Keratinocyte (primary cell): ENCODE data around the gene AARSD1. TPM values are rescaled to one million over a fixed set of nuclear protein-coding genes. Genes with fewer than 3 reads are reported as not detected.

Experiments used
- DNase-seq: peaks from one replicate; pipeline ENCODE4 v3.0.0-alpha.2; 2011; ENCODE audit warnings: low read depth, missing footprints, low spot score
- FAIRE-seq: peaks from 2 replicates; lab custom pipeline; 2011; peaks lifted over from hg19 to GRCh38; lab: Jason Lieb, UNC
- H2AFZ ChIP-seq: 2 replicates; pipeline ENCODE4 v1.6.0; 2012; ENCODE audit warnings: low read length, control low read depth, inconsistent platforms; ENCODE audit not compliant: control insufficient read depth
- H3K27ac ChIP-seq: 2 replicates; pipeline ENCODE4 v1.5.1; 2011; ENCODE audit warnings: low read length; ENCODE audit not compliant: control insufficient read depth, insufficient read depth
- H3K27me3 ChIP-seq: 3 replicates; pipeline ENCODE4 v1.6.0; 2011; ENCODE audit warnings: low read length; ENCODE audit not compliant: control insufficient read depth, insufficient read depth; ENCODE audit errors: extremely low read depth
- H3K36me3 ChIP-seq, 2 experiments: 2 replicates in 1 of 2; 3 replicates in 1 of 2; pipeline ENCODE4 v1.5.1; 2011; ENCODE audit warnings: low read length in 2 of 2, mild to moderate bottlenecking in 1 of 2; ENCODE audit not compliant: control insufficient read depth in 2 of 2, insufficient read depth in 2 of 2; ENCODE audit errors: extremely low read depth in 1 of 2
- H3K4me1 ChIP-seq: 3 replicates; pipeline ENCODE4 v1.5.1; 2011; ENCODE audit warnings: low read length; ENCODE audit not compliant: control insufficient read depth, insufficient read depth; ENCODE audit errors: extremely low read depth
- H3K4me2 ChIP-seq: 3 replicates; pipeline ENCODE4 v1.6.0; 2011; ENCODE audit warnings: low read depth, low read length; ENCODE audit not compliant: control insufficient read depth, insufficient read depth; ENCODE audit errors: extremely low read depth
- H3K4me3 ChIP-seq, 3 experiments: fragments of 200-600 bp in 1 of 3; sonication (generic) in 1 of 3; 2 replicates in 2 of 3; 3 replicates in 1 of 3; pipeline ENCODE4 v1.5.1; 2011 to 2016; ENCODE audit warnings: low read length in 3 of 3, mild to moderate bottlenecking in 3 of 3, control low read depth in 2 of 3, inconsistent platforms in 1 of 3, low read depth in 1 of 3, mixed read lengths in 1 of 3, mixed run types in 1 of 3, moderate library complexity in 1 of 3; ENCODE audit not compliant: control insufficient read depth in 2 of 3, insufficient read depth in 2 of 3; ENCODE audit errors: extremely low read depth in 1 of 3
- H3K79me2 ChIP-seq: 2 replicates; pipeline ENCODE4 v1.6.0; 2012; ENCODE audit warnings: low read length; ENCODE audit not compliant: control insufficient read depth, insufficient read depth
- H3K9ac ChIP-seq: 3 replicates; pipeline ENCODE4 v1.6.0; 2011; ENCODE audit warnings: low read length; ENCODE audit not compliant: control insufficient read depth, insufficient read depth; ENCODE audit errors: extremely low read depth
- H3K9me1 ChIP-seq: 3 replicates; pipeline ENCODE4 v1.6.0; 2011; ENCODE audit warnings: low read length; ENCODE audit not compliant: control insufficient read depth, insufficient read depth; ENCODE audit errors: extremely low read depth
- H3K9me3 ChIP-seq: 2 replicates; pipeline ENCODE4 v1.5.1; 2012; ENCODE audit warnings: low read depth, low read length; ENCODE audit not compliant: control insufficient read depth
- H4K20me1 ChIP-seq: 3 replicates; pipeline ENCODE4 v1.6.0; 2011; ENCODE audit warnings: low read length; ENCODE audit not compliant: control insufficient read depth, insufficient read depth; ENCODE audit errors: extremely low read depth
- EZH2 ChIP-seq: IDR thresholded peaks from one replicate; pipeline ENCODE4 v1.6.1; 2012; ENCODE audit warnings: inconsistent platforms, mild to moderate bottlenecking, low read length, moderate library complexity
- dilution Hi-C: fragments of 300-500 bp; cut with MboI; formaldehyde crosslinking; loops from one replicate; pipeline ENCODE4 v1.7.0; 2020; ENCODE audit warnings: low sequenced_read_pairs; ENCODE audit not compliant: extremely low pct_ligation_motif_present
- polyA plus RNA-seq, 5 experiments: library from polyadenylated mRNA; depleted of rRNA in 3 of 5; stranded (reverse) in 3 of 5; stranded (forward) in 1 of 5; unstranded in 1 of 5; fragments of >200 nt; gene quantifications; 1 replicate in 1 of 5; 2 replicates in 3 of 5; 3 replicates in 1 of 5; pipeline versions ENCODE4 v1.2.1 to v1.2.3, GENCODE V29; 2011 to 2012; ENCODE audit warnings: missing spikeins in 2 of 5, low read depth in 1 of 5, low replicate concordance in 1 of 5
- TF ChIP-seq, protein P1 (sequence below), 3 experiments: IDR thresholded peaks in 1 of 3; conservative IDR thresholded peaks in 1 of 3; optimal IDR thresholded peaks in 1 of 3; 2 replicates in 2 of 3; 3 replicates in 1 of 3; pipeline versions ENCODE3 to v1.5.1; 2011; ENCODE audit warnings: low read length in 3 of 3, mild to moderate bottlenecking in 3 of 3, moderate library complexity in 2 of 3, control low read depth in 1 of 3, inconsistent platforms in 1 of 3; ENCODE audit not compliant: insufficient read depth in 2 of 3; ENCODE audit errors: extremely low read depth in 1 of 3

The AARSD1 gene
- polyA plus RNA-seq, 1 donor (not counting 4 experiments of a cell fraction or from before 2014, with no cell fraction given), result 49.3 TPM

DNA sequence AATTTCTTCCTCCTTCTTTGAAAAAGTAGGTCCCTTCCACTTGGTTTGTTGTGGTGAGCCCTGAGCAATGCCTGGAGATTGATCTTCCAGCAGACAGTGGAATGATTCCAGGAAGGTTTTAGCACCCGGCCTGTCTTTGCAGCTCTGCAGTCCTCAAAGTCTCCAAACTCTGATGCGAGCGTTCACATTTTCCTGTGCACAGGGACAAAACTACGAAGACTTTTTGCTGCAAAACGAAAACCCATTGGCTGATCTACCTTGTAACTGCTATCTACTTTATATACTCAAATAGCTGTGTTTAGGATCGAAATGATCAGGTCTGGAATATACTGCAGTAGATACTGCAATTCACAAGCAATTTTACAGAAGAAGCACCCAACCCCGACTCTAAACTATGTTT is 42.0 kb downstream of the AARSD1 start:
- Histone ChIP-seq H3K79me2 (no peaks in the 10 kb centered on the region), H2AFZ (no peak overlapping the region), H3K27ac (no peak overlapping the region), H3K4me1 (no peaks in the 10 kb centered on the region), H3K4me3 (no peak overlapping the region), H3K27me3 (no peaks in the 10 kb centered on the region), H3K36me3 (no peaks in the 10 kb centered on the region), H4K20me1 (no peaks in the 10 kb centered on the region), H3K9me1 (no peaks in the 10 kb centered on the region), H3K9me3 (no peaks in the 10 kb centered on the region), H3K4me2 (no peak overlapping the region), H3K9ac (no peak overlapping the region)
- FAIRE-seq (no peak), DNase-seq (no peak)
- dilution Hi-C loops, result no loop called here
- TF ChIP-seq, protein P1, sequence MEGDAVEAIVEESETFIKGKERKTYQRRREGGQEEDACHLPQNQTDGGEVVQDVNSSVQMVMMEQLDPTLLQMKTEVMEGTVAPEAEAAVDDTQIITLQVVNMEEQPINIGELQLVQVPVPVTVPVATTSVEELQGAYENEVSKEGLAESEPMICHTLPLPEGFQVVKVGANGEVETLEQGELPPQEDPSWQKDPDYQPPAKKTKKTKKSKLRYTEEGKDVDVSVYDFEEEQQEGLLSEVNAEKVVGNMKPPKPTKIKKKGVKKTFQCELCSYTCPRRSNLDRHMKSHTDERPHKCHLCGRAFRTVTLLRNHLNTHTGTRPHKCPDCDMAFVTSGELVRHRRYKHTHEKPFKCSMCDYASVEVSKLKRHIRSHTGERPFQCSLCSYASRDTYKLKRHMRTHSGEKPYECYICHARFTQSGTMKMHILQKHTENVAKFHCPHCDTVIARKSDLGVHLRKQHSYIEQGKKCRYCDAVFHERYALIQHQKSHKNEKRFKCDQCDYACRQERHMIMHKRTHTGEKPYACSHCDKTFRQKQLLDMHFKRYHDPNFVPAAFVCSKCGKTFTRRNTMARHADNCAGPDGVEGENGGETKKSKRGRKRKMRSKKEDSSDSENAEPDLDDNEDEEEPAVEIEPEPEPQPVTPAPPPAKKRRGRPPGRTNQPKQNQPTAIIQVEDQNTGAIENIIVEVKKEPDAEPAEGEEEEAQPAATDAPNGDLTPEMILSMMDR (optimal IDR thresholded peaks at IDR 0.05 in 1 of 3, IDR thresholded peaks at IDR 0.05 in 1 of 3, conservative IDR thresholded peaks at IDR 0.05 in 1 of 3; ENCODE audit: extremely low read depth in 1 of 3, insufficient read depth in 2 of 3, low read length in 3 of 3), result no peak
- TF ChIP-seq EZH2, result no peak

DNA sequence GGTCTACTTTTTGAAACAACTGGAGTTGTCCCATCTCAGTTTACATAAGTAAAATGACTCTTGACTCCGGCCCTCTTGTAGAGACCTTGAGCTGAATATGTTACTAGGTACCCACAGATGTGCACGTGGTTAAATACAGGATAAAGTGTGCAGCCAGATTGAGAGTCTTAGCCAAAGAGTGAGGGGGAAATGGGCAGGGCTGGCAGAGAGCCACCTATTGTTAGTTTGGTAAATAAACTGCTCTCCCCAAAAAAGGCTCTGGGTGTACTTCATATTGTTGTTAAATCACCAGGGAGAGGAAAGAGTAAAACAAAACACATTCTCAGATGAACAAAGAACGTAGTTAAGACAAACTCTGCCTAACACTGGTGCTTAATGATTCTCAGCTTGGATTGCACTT is 43.3 kb downstream of the AARSD1 start:
- no peaks in the 10 kb centered on the region for H3K9me1 ChIP-seq
- H2AFZ ChIP-seq, result no peak overlapping the region
- dilution Hi-C loops, result no loop called here
- FAIRE-seq (no peak), DNase-seq (no peak)
- H3K36me3 ChIP-seq, result no peaks in the 10 kb centered on the region
- H4K20me1 ChIP-seq, result no peaks in the 10 kb centered on the region
- H3K79me2 ChIP-seq, result no peaks in the 10 kb centered on the region
- H3K27me3 ChIP-seq, result no peaks in the 10 kb centered on the region
- no peak overlapping the region for H3K27ac ChIP-seq
- H3K4me1 ChIP-seq, result no peaks in the 10 kb centered on the region
- no peak overlapping the region for H3K4me2 ChIP-seq
- TF ChIP-seq, protein P1 (optimal IDR thresholded peaks at IDR 0.05 in 1 of 3, IDR thresholded peaks at IDR 0.05 in 1 of 3, conservative IDR thresholded peaks at IDR 0.05 in 1 of 3; ENCODE audit: extremely low read depth in 1 of 3, insufficient read depth in 2 of 3, low read length in 3 of 3), result no peak
- TF ChIP-seq EZH2, result no peak
- H3K9ac ChIP-seq, result no peak overlapping the region
- H3K4me3 ChIP-seq, result no peak overlapping the region
- no peaks in the 10 kb centered on the region for H3K9me3 ChIP-seq
